HG02571 (cell line): ENCODE measurements around the gene ITGB7.

Experiments used
- ATAC-seq: cut with Tn5 transposase; IDR thresholded peaks from one replicate; pipeline ENCODE4 v1.9.1; 2021; ENCODE audit warnings: mild to moderate bottlenecking, moderate library complexity; ENCODE audit not compliant: unreplicated experiment

Gene ITGB7

GRCh38 chr12:53151039-53151438 is 56.0 kb downstream of the ITGB7 start:
- no peak for ATAC-seq

- ATAC-seq, result no peak
These were observed 59.4 kb downstream of the ITGB7 start for GRCh38 chr12:53147653-53148052.

GRCh38 chr12:53147181-53147580 is 59.9 kb downstream of the ITGB7 start:
- no peak for ATAC-seq

GRCh38 chr12:53145383-53146260 is 61.4 kb downstream of the ITGB7 start:
- no peak for ATAC-seq

GRCh38 chr12:53143355-53143754 is 63.7 kb downstream of the ITGB7 start:
- ATAC-seq, result no peak
